Midbrain (tissue), 1 donor: ENCODE data around the gene MMS19.

Source experiments
- DNase-seq: peaks from one replicate; lab custom pipeline; 2025; lab: John Stamatoyannopoulos, UW

The MMS19 gene, protein sequence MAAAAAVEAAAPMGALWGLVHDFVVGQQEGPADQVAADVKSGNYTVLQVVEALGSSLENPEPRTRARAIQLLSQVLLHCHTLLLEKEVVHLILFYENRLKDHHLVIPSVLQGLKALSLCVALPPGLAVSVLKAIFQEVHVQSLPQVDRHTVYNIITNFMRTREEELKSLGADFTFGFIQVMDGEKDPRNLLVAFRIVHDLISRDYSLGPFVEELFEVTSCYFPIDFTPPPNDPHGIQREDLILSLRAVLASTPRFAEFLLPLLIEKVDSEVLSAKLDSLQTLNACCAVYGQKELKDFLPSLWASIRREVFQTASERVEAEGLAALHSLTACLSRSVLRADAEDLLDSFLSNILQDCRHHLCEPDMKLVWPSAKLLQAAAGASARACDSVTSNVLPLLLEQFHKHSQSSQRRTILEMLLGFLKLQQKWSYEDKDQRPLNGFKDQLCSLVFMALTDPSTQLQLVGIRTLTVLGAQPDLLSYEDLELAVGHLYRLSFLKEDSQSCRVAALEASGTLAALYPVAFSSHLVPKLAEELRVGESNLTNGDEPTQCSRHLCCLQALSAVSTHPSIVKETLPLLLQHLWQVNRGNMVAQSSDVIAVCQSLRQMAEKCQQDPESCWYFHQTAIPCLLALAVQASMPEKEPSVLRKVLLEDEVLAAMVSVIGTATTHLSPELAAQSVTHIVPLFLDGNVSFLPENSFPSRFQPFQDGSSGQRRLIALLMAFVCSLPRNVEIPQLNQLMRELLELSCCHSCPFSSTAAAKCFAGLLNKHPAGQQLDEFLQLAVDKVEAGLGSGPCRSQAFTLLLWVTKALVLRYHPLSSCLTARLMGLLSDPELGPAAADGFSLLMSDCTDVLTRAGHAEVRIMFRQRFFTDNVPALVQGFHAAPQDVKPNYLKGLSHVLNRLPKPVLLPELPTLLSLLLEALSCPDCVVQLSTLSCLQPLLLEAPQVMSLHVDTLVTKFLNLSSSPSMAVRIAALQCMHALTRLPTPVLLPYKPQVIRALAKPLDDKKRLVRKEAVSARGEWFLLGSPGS

DNA sequence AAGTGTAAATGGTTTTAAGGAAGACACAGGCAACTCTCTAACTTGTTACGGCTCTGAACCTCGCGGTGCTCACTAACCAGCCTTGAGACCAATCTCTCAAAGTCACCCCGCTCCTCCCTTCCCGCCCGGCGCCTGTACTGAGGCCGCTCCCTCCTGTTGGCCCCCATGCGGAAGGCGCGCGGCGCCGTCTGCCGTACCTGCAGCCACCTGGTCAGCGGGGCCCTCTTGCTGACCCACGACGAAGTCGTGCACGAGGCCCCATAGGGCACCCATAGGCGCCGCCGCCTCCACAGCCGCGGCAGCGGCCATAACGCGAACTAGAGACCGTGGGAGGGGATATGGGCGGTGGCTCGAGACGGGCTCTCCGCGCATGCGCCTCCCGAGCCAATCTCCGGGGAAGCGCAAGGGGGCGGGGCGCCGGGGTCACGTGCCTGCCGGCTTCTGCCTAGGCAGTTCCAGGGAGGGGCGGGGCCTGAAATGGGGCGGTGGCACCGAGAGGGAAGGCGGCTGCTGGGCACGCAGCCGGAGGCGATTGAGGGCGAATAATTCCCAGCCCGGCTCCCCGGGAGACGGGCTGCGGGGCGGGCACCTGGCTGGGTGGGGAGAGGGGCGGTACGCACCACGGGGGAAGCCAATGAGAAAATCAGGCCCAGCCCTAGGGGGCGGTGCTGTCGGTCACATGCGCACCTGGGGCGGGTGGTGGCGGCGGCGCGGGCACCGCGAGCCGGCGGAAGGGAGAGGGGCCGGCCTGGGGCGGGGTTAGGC, at the start of gene MMS19:
Gene MMS19, minus strand, starts transcription at position 347 of the 765 bp plus-strand sequence. Its CDS starts 38 bp downstream, at position 309.
- peak; percentile 98 for DNase-seq

DNA sequence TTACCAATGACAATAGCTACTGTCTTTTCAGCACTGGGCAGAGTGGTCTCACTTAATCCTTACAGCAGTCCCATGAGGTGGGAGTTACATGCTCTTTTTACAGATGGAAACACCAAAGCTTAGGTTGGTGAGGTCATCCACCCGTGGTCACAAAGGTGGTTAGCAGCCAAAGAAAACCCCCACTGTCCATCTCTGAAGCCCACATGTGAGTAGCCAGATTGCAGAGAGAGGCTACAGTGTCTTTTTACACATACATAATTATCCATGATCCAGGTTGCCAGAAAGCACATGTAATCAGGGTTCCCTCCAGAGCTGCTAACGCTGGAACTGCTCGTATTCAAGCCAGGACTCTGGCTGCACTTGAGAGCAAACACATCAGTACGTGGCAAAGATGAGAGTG, 49.7 kb upstream of the MMS19 start:
- no peak for DNase-seq

DNA sequence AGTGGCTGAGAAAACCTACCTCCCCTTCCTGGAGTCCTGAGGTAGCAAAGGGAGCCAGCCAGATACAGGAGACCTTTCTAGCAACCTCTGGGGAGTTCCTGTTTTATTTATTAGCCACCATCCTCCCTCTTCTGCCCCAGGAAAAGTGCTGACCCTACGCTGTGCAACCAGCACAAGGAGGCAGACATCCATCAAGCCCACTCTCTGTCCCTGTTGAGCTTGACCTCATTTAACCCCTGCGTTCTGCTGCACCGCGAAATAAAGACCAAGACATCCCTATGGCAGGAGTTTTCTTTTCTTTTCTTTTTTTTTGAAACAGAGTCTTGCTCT, 49.0 kb upstream of the MMS19 start:
- no peak for DNase-seq

DNA sequence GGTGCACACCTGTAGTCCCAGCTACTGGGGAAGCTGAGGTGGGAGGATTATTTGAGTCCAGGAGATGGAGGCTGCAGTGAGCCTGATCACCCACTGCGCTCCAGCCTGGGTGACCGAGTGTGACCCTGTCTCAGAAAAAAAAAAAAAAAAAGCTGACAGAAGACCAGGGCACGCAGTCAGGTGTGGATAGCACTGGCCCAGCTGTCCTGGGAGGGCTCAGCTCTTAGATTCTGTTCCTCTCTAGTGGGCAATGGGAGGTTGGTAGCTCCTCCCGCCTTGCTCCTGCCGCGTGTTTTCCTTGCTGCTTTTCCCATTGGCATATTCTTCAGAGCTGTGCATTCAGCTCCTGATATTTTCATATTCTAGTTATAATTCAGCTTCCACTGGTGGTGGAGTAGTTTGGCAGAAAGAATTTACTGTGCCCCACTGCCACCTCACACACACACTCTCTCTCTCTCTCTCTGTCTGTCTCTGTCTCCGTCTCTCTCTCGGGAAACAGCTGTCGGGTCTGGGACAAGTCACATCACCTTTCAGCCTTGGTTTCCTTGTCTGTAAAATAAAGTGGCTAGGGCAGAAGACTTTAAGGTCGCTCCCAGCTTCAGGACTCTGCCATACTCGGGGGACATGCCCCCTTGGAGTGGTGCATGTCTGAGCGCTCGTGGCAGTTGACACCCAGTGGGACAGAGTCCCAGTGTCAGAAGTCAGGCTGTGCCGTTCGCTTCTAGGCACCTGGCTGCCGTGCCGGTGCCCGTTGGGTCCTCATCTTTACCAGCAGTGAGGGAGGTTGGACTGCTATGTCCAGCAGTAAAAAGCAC, 48.4 kb upstream of the MMS19 start:
- DNase-seq, result no peak

DNA sequence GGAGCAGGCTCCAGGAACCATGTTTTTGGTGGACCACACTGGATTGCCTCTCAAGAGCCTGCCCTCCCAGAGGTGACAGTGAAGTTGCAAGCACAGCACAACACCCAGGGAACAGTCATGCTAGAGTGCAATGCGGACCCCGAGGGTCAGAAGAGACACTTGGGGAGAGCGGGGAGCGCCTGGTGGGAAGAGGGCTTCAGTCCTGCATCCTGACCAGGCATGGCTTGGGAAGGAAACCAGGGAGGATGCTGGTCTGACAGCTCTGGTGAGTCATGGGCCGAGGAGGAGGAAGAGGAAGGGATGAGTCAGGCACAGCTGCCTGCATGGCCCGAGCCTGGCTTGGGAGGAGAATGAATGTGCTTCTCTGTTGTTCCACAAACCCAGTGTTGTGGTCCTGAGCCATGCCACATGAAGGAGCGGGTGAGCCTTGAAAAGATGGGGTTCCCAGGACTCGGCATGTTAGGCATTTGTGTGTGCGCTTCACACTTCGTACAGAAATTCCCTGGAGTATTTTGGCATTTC, 44.9 kb upstream of the MMS19 start:
- DNase-seq, result peak; percentile 79

DNA sequence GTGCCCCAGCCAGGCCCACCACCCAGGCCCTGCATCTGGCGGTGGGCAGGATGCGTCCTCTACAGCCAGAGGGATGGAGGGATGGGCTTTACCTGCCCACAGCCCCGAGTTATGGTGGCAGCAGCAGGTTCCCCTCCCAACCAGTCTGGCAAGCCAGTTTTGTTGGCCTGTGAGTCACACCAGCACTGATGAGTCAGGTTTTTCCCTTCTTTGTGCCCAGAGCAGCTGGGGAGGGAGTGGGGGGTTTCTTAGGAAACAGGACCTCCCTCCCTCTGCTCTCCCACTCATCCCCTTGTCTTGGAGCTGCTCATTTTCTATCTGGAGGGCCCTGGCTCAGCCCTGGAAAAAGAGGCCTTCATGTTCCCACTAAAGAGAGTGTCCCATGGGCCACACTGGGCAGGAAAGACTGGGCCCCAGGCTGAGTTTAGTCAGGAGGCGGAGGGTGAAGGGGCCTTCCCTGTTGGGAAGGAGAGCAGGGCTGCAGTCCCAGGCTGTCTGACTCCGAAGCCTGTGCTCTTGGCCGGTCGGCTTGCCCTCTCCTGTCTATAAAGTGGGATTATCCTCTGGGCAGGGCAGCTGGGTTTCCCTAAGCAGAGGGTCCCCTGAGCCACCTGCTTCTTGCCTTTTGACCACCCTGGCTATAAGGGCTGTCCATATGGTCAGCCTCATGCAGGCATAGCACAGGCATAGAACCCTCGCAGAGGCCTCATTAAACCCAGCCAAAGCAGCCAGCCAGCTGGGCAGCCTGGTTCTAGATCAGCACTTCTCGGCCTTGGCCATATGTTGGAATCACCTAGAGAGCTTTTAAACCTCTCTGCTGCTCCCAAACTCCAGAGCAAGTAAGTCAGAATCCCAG, 44.2 kb upstream of the MMS19 start:
- peak; percentile 21 for DNase-seq

DNA sequence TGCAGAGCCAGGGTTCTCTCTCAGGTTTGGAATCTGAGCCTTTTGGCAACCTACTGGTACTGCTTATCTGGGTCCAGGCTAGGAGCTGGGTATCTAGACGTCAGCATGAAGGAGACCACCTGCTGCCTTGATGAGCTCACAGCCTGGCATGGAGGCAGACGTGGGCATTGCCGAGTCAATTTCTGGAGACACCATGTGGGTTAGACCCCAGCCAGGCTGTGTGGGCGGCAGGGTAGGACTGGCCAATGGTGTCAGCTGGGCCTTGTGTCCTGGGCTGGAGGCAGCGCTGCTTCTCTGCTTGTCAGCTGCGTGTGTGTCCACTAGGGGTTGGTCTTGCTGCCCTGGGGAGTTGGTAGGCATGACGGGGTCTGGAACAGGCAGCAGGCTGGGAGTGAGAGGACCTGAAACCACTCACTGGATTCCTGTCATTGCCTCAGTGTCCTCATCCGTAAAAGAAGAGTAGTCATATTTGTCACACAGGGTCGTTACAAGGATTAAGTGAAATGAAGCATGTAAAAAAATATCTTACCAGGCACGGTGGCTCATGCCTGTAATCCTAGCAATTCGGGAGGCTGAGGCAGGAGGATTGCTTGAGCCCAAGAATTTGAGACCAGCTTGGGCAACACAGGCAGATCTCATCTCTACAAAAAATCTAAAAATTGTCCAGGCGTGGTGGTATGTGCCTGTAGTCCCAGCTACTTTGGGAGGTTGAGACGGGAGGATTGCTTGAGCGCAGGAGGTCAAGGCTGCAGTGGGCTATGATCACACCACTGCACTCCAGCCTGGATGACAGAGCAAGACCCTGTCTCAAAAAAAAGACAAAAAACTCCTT, 42.7 kb upstream of the MMS19 start:
- no peak for DNase-seq

DNA sequence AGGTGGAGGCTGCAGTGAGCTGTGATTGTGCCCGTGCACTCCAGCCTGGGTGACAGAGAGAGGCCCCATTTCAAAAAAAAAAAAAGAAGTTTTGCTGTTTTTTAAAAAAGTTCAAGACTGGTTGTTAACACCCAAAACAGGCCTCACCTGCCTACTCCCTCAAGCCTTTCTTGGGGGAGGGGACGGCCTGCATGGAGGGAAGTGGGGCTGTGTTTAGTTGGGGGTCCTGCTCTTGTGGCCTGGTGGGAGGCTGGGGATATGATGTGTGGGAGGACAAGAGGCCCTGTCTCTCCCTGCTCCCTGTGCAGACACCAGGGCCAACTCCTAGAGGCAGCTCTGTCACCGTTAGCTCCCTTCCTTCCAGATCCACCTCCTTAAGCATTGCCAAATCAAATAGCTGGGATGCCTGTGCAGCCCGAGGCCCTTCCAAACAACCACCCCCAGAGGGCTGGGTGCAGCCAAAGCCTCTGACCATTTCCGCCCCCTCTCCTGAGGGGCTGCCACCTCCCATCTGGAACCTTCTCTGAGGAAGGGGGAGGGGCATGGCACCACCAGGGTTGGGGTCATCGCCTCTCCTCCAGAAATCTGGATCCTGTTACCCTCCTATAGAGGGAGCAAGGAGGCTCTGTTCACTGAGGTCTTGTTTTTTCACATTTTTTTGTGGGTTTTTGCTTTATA, 41.4 kb upstream of the MMS19 start:
- DNase-seq, result no peak

DNA sequence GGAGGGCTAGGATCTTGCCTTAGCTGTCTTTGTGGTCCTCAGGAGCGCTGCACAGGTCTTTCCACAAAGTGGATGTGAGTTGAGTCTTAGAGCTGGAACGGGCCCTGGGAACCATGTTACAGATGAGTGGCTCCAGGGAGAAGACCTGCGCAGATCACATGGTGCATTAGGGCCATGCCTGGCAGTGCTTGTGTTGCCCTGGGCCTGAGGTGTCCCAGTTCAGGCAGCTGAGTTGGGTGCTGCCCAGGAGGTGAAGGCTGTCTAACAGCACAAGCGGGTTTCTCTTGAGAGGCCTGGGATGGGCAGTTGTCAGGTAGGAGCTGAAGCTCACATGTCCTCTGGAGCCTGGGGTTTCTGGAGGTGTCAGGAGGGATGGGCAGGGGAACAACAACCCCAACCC, 40.6 kb upstream of the MMS19 start:
- no peak for DNase-seq

DNA sequence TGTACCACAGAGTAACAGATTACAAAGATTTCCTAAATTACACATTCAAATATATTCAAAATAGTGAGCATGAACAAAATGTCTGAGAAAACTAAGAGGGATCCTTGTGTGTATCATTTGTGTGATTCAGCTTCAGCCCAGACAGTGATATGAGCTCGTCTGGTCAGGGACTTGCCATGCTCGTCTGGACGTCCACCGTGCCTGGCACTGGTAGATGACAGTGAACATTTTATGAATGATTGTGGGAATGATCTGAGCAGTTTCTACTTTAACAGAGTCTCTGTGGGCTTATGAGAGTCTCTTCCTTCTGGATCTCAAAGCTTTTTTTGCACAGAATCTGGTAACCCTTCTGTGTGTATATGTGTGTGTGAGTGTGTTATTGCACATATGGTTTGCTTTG, 40.2 kb upstream of the MMS19 start:
- no peak for DNase-seq

DNA sequence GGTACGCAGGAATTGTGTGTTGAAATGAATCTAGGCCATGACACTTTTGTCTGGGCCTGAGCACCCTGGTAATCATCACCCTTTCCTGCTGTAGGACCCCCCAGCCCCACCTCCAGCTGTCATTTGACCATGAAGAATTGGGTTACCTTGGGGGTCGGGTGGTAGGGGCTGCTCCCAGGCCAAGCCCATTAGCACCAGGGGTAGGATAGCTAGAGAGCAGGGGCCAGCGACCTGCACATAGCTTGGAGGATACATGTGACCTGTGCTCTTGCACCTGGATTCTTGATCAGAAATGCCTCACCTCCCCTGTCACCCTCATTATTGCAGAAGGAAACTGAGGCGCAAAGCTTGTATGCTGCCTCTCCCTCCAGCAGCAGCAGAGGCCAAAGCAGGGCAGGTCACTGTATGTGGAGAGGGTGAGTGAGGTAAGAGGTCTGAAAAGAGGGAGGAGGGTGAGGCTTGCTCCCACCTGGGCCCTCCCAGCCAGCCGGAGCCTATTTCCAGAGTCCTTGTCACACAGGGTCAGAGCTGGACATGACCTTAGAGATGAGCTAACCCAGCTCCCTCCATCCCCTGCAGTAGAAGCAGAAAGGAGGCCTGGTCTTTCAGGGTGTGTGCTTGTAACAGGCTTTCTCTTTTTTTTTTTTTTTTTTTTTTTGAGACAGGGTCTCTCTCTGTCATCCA, 39.1 kb upstream of the MMS19 start:
- no peak for DNase-seq

DNA sequence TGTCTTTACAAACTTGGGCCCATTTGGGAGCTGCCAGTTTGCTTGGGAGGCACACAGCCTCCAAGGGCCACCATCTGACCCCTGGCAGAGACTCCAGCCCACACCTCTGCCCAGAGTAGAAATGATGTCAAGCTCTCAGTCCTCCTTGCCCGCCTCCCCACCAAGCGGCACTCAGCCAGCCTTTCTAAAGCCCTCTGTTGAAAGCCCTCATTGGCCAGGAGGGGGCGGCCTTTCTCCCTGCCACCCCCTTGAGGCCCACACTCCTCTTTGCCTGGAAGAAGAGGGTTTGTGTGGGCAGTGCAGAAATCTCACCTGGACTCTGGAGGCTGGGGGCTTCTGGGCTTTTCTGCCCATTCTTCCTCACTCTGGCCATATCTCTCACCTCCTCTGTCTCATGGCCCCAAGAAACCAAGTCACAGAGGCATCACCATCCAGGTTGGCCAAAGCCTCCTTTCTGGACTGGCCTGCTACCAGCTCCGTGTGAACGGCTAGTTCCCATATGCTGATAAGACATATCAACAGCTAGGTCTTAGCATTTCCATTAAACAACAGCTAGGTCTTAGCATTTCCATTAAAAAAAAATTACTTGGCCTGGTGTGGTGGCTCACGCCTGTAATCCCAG, 36.6 kb upstream of the MMS19 start:
- DNase-seq, result peak; percentile 82

DNA sequence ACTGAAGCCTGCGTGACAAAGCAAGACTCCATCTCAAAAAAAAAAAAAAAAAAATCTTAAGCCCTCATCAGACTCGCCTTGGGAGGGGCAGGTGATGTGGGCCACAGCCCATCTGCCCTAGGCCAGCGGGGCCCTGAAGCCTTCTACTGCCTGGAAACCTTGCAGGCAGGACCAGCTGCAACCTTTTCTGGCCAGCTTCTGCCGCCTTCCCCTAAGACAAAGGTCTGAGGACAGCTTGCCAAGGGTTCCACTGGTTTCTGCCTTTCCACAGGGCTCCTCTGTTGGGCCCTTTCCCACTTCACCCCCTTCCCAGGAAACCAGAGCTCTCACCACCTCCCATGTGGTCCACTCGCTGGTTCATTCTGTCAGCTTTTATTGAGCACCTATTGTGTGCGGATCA, 35.7 kb upstream of the MMS19 start:
- DNase-seq, result peak; percentile 70

DNA sequence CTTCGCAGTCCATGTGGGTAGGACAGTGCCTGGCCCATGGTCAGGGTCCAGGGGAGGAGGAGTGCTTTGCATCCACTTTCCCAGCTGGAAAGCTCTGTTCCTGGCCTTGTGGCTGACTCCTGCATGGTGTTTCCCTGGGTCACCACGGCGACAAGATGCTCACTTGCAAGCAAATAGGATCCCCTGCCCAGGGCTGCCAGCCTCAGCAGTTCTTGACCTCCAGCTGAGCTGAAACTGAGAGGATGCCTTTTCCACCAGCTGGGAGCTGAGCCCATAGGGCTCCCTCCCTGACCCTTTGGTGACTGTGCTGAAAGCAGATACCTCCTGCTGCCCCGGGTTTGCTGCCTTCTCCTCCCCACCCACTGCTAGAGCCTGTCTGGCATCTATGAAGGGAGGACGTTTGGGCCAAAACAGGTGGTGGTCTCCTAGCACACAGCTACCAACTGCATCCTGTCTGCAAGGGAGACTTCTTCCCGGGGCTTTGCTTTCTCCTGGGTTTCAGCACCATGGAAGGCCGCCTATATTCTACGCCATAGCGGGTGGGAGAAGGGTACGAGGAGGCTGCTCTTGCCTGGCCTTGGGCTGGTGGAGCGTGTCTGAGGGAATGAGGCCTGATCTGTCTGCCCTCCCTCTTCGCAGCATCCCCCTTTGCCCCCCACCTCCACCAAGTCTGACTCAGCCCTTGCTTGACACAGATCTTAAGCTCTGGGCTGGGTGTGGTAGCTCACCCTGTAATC, 34.9 kb upstream of the MMS19 start:
- DNase-seq, result peak; percentile 36

DNA sequence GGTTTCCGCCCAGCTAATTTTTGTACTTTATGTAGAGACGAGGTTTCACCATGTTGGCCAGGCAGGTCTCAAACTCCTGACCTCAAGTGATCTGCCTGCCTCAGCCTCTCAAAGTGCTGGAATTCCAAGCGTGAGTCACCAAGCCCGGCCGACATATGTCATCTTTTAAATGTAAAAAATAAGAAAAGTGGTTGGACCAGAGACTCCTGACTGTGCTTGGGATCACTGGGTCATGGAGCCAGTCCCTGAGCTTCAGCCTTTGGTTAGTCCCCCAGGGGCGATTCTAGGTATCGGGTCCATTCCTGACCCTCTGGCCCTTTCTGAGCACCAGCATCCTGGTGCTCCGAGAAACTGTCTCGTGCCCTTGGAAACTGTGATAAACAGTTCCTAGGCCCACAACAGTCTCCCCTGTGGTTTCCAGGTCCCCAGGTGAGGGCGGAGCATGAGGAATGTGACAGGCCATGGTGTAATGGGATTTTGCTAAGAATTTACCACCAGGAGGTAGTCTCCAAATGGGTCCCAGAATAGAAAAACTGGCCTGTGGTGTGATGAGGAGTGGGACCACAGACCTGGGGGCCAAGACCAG, 33.3 kb upstream of the MMS19 start:
- DNase-seq, result no peak

DNA sequence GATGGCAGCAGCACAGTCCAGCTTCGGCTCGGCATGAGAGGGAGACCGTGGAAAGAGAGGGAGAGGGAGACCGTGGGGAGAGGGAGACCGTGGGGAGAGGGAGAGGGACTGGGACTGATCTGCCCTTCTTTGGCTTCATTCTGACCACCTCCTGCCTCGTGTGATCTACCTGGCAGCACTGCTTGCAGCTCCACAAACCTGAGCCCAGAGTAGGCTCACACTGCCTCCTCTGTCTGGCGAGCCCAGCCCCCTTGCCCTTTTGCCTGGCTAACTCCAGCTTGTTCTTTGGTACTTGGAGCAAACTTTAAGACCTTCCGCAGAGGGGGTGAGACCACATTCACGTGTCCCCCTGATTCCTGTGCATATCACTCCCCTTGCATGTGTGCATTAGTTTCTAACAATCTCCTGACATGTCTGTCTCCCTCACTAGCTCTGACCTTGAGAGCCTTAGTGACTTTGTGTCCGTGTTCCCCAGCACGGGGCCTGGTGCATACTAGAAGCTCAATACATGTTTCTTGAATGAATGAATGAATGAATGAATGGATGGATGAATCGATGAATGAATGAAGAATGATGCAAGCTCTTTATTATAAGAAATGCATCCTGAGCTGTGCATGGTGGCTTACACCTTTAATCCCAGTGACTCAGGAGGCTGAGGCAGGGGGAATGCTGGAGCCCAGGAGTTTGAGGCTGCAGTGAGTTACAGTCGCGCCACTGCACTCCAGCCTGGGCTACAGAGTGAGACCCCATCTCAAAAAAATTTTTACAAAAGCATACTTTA, 31.7 kb upstream of the MMS19 start:
- no peak for DNase-seq
